AG09319 (cell line): Measurements from ENCODE around the gene LRRC47.

ENCODE experiments used
- DNase-seq: peaks from one replicate; pipeline ENCODE4 v3.0.0-alpha.2; 2010; ENCODE audit warnings: low read depth; ENCODE audit errors: extremely low read depth
- TF ChIP-seq, protein P1 (sequence below): IDR thresholded peaks from 2 replicates; pipeline ENCODE4 v1.5.1; 2011; ENCODE audit warnings: low read depth, mild to moderate bottlenecking, inconsistent platforms, low read length, moderate library complexity

The LRRC47 gene

DNA sequence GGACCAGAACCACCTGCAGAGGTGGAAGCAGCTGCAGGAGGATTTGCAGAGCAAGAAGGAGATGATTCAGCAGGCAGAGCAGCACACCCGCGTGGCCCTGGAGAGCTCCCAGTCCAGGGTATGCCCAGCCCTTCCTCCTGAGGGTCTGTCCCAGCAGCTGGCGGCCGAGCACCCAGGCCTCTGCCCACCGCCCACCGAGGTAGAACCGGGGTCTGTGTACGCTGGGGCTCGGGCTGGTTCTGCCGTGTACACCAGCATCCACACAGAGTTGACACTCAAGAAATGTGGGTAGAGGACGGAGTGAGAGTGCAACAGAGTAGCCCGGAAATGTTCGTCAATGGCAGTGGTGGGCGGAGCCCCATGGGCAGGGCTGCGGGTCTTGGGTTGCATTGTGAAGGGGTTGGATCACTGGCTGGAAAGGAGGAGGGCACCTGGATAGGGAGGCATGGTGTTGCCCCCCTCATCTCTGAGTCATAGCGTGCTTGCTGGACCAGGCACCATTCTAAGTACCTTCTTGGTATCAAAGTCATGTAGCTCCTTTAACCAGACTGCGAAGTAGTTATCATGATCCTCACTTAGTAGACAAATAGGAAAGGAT is 28.9 kb downstream of the LRRC47 start:
- TF ChIP-seq, protein P1, sequence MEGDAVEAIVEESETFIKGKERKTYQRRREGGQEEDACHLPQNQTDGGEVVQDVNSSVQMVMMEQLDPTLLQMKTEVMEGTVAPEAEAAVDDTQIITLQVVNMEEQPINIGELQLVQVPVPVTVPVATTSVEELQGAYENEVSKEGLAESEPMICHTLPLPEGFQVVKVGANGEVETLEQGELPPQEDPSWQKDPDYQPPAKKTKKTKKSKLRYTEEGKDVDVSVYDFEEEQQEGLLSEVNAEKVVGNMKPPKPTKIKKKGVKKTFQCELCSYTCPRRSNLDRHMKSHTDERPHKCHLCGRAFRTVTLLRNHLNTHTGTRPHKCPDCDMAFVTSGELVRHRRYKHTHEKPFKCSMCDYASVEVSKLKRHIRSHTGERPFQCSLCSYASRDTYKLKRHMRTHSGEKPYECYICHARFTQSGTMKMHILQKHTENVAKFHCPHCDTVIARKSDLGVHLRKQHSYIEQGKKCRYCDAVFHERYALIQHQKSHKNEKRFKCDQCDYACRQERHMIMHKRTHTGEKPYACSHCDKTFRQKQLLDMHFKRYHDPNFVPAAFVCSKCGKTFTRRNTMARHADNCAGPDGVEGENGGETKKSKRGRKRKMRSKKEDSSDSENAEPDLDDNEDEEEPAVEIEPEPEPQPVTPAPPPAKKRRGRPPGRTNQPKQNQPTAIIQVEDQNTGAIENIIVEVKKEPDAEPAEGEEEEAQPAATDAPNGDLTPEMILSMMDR: no peak
- no peak for DNase-seq

DNA sequence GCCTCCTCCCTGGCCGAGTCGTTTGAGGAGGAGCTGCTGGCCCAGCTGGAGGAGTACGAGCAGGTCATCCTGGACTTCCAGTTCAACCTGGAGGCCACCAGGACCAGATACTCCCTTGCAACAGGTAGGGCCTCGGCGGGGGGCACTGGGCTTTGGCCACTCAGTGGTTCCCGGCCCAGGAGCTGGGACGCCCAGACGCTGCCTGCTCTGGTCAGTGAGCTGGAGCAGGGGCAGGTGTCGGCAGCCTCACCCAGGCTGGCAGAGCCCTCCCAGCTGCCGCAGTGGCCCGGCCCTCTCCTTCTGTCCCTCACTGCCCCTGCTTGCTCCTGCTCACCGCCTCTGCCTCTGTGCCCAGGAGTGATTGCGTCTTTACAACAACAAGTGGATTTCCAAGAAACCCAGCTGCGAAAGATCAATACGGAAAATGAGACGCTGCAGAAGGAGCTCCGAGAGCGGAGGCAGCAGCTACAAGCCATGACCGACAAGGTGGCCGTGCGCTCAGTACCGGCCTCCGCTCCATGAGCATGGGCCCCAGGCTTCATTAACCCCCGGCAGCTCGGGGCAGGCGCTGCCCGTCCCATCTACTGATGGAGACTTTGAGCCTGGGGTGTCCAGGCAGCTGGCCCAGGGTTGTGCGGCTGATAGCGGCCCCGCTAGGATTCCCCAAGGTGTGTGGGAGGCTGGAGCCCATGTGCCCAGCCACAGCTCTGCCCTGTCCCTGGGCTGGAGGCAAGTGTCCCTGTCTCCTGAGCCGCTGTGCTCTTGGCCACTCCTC is 32.8 kb downstream of the LRRC47 start:
- no peak for DNase-seq
- TF ChIP-seq, protein P1: no peak

DNA sequence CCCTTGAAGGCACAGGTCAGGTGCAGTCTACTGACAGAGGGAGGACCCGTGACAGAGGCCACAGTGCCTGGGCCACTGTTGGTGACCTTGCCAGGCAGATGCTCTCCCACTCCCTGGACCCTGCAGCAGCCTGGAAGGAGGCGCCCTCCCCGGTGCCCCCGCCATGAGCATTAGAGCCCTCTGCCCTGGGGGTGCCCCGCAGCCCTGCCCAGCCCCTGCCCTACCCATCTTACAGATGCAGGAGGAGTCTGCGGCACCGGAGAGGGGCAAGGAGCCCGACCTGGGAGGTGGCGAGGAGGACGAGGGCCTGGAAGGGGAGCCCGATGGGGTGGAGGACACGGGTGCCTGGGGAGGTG is 33.4 kb downstream of the LRRC47 start:
- TF ChIP-seq, protein P1: no peak
- no peak for DNase-seq

DNA sequence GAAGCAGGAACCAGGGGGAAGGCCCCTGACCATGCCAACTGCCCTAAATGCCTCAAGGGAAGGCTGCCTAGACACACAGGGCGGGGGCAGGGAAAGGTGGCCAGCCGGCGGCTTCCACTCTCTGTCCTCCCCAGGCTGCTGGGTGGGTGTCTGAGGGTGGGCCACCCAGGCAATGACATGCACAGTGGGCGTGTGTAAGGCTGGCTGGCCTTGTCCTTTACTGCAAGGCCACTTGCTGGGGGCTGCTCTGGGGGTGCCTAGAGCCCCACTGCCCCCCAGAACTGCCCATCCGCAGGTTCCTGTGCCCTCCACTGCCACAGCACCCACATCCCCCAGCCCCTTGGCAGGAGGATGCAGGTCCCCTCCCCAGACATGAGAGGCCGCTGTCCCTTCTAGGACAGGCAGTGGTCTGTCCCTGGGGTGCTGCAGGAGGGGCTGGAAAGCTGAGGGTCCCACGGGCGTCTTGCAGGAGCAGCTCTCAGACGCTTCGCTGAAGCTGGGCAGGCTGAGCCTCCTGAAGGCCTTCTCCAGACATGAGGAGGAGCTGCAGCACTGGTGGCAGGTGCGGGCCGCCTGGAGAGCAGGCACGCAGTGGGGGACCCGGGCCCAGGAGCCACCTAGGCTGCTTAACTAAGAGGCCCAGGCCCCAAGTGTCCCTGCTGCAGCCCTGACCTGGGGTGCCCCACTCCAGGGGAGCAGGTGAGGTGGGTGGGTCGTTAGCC is 34.0 kb downstream of the LRRC47 start:
- no peak for DNase-seq

DNA sequence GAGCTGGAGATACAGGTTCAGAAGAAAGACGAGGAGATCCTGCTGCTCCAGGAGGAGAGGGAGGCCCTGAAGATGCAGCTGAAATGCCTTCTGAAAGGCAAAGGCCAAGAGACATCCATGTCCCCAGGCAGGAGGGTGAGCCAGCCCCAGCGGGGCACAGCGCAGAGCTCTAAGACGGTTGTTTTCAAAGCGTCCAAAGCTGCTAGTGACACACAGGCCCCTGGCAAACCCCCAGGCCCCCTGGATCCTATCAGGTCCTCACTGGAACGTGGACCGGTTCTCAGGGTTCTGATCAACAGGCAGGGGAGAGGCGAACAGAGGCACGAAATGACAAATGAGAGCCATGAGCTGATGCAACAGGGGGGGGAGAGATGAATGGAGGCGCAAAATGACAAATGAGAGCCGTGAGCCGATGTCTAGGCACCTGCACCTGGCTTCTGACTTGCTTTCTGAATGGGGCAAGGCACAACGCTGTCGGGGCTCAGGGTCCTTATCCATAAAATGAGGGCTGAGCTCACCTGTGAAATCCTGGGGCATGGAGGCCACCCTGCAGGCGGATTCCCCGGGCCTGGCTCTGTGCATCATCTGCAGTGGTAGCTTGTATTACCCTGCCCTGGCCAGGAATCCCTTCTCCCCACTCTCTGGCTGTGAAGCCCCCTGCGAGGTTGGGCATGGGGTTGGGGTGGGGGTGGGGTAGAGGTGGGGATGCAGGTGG is 34.8 kb downstream of the LRRC47 start:
- DNase-seq: no peak
- TF ChIP-seq, protein P1: no peak

More for the DNA sequence above, 34.0 kb downstream of the LRRC47 start:
- TF ChIP-seq, protein P1: no peak

DNA sequence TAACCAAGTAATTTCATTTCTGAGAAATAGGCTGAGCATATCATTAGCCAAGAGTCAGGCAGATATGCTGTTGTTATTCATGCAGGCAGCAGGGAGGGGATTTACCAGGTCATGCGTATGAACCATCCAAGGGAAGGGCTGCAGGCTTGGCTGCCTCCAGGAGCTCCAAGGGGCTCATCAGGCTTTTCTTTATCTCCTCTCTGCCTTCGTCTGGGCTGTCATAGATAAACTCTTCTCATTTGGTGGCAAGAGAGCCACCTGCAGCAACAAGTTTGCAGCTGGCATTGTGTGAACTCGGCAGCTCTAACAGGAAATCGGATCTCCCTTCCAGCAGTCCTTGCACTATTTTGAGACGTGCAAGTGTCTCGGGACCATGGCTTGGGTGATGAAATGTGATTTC is 36.5 kb downstream of the LRRC47 start:
- TF ChIP-seq, protein P1: no peak
- no peak for DNase-seq
